Neuronal stem cell (in vitro differentiated cells): ENCODE data around the gene PIGX.
A peak's percentile ranks its signal among the peaks of the same experiment; 100 is the strongest.

Experiments
- DNase-seq: peaks from one replicate; pipeline ENCODE4 v3.0.0-alpha.2; 2013; ENCODE audit warnings: low spot score
- H2AFZ ChIP-seq: one replicate; pipeline ENCODE4 v1.6.1; 2013; ENCODE audit warnings: mild to moderate bottlenecking, low read length, inconsistent platforms
- H2AK5ac ChIP-seq: 2 replicates; pipeline ENCODE4 v1.6.1; 2013; ENCODE audit warnings: low read depth, mild to moderate bottlenecking, inconsistent platforms, low read length, moderate library complexity, mixed read lengths
- H2BK120ac ChIP-seq: 2 replicates; pipeline ENCODE4 v1.6.1; 2013; ENCODE audit warnings: low read depth, mild to moderate bottlenecking, inconsistent platforms, low read length, moderate library complexity, mixed read lengths
- H2BK12ac ChIP-seq: one replicate; pipeline ENCODE4 v1.6.1; 2013; ENCODE audit warnings: low read length, inconsistent platforms
- H2BK15ac ChIP-seq: 2 replicates; pipeline ENCODE4 v1.6.1; 2013; ENCODE audit warnings: mild to moderate bottlenecking, low read length, inconsistent platforms, mixed read lengths
- H2BK5ac ChIP-seq: one replicate; pipeline ENCODE4 v1.6.1; 2013; ENCODE audit warnings: inconsistent platforms, mild to moderate bottlenecking, low read length, moderate library complexity
- H3K14ac ChIP-seq: one replicate; pipeline ENCODE4 v1.6.1; 2013; ENCODE audit warnings: low read length, inconsistent platforms
- H3K18ac ChIP-seq: 2 replicates; pipeline ENCODE4 v1.6.1; 2013; ENCODE audit warnings: low read length, inconsistent platforms
- H3K23ac ChIP-seq: 2 replicates; pipeline ENCODE4 v1.6.1; 2013; ENCODE audit warnings: low read depth, mild to moderate bottlenecking, mixed read lengths, low read length, inconsistent platforms; ENCODE audit not compliant: poor library complexity
- H3K27ac ChIP-seq: replicated peaks from 3 replicates; pipeline ENCODE4 v1.5.1; 2013; ENCODE audit warnings: low read length, inconsistent platforms
- H3K27me3 ChIP-seq, 3 experiments: 2 replicates each; pipeline ENCODE4 v1.6.1; 2013; ENCODE audit warnings: low read length in 3 of 3, mild to moderate bottlenecking in 2 of 3, inconsistent platforms in 1 of 3, low read depth in 1 of 3, mixed read lengths in 1 of 3, moderate library complexity in 1 of 3; ENCODE audit not compliant: control insufficient read depth in 3 of 3, insufficient read depth in 3 of 3
- H3K36me3 ChIP-seq, 2 donors: replicated peaks in 1 of 2; 2 replicates each; pipeline ENCODE4 v1.6.1; 2013; ENCODE audit warnings: low read length in 2 of 2; ENCODE audit not compliant: control insufficient read depth in 2 of 2, insufficient read depth in 2 of 2
- H3K4ac ChIP-seq: 2 replicates; pipeline ENCODE4 v1.6.1; 2013; ENCODE audit warnings: inconsistent platforms, mild to moderate bottlenecking, low read length, moderate library complexity
- H3K4me1 ChIP-seq, 2 donors: 1 replicate in 1 of 2; 2 replicates in 1 of 2; pipeline ENCODE4 v1.6.1; 2013; ENCODE audit warnings: low read length in 2 of 2, low read depth in 1 of 2; ENCODE audit not compliant: control insufficient read depth in 2 of 2, insufficient read depth in 1 of 2
- H3K4me2 ChIP-seq: one replicate; pipeline ENCODE4 v1.6.1; 2013; ENCODE audit warnings: mild to moderate bottlenecking, low read length, inconsistent platforms; ENCODE audit not compliant: insufficient read depth, poor library complexity, severe bottlenecking
- H3K4me3 ChIP-seq, 2 donors: 2 replicates each; pipeline ENCODE4 v1.5.1; 2013; ENCODE audit warnings: low read length in 2 of 2, mild to moderate bottlenecking in 2 of 2, inconsistent platforms in 1 of 2, moderate library complexity in 1 of 2
- H3K79me1 ChIP-seq: one replicate; pipeline ENCODE4 v1.6.1; 2013; ENCODE audit warnings: low read depth, mild to moderate bottlenecking, inconsistent platforms, low read length, moderate library complexity
- H3K9ac ChIP-seq: one replicate; pipeline ENCODE4 v1.6.1; 2013; ENCODE audit warnings: mild to moderate bottlenecking, low read depth, low read length, inconsistent platforms; ENCODE audit not compliant: poor library complexity
- H3K9me3 ChIP-seq, 2 donors: replicated peaks in 1 of 2; 2 replicates each; pipeline versions ENCODE3 to v1.6.1; 2013; ENCODE audit warnings: low read length in 2 of 2, mild to moderate bottlenecking in 2 of 2, inconsistent platforms in 1 of 2, low read depth in 1 of 2, mixed read lengths in 1 of 2, moderate library complexity in 1 of 2; ENCODE audit not compliant: control insufficient read depth in 2 of 2, insufficient read depth in 1 of 2
- H4K8ac ChIP-seq: one replicate; pipeline ENCODE4 v1.6.1; 2013; ENCODE audit warnings: low read depth, mild to moderate bottlenecking, inconsistent platforms, low read length, moderate library complexity
- H4K91ac ChIP-seq: one replicate; pipeline ENCODE4 v1.6.1; 2013; ENCODE audit warnings: low read length, low read depth, mild to moderate bottlenecking, inconsistent platforms; ENCODE audit not compliant: poor library complexity
- WGBS, 2 donors: extraction: QIAGEN DNeasy Blood & Tissue Kit; methylation state at CpG; one replicate each; pipeline ENCODE4 v1.1.7; 2013; ENCODE audit warnings: missing lambda C conversion rate in 2 of 2, mixed read lengths in 1 of 2; ENCODE audit not compliant: insufficient read length in 2 of 2, insufficient replicate concordance in 1 of 2; ENCODE audit errors: extremely low coverage in 2 of 2; 5-methylcytosine and 5-hydroxymethylcytosine counted together

The PIGX gene

DNA sequence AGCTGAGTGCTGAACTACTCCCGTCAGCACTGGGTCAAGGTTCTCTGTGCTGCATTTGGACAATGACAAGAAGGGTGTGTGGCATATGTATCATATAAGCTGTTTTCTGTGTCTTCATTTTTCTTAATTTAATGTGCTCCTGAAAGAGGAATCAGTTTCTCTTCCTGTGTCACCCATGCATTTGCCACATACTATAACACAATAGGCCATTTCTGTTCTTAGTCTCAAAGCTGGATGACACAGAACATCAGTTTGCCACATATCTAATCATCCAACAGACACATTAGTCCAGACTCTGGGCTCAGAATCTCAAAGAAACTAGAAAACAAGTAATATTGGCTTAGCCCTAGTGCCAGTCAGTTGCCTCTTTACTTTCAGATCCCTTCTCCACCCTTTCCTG is 34.2 kb upstream of the PIGX start:
- Histone ChIP-seq H3K4ac (no peak overlapping the region), H2BK12ac (no peak overlapping the region), H3K14ac (no peak overlapping the region), H4K8ac (no peak overlapping the region), H3K79me1 (no peaks in the 10 kb centered on the region), H3K4me1 (no peaks in the 10 kb centered on the region), H3K27me3 (peaks cover 0 to 24% (median 0%) of the 10 kb centered on the region in 3 experiments), H2BK5ac (no peak overlapping the region), H3K27ac (no peak overlapping the region), H2BK15ac (no peak overlapping the region), H3K4me2 (no peak overlapping the region), H4K91ac (no peak overlapping the region), H3K4me3 (no peak overlapping the region), H3K23ac (no peak overlapping the region), H2AK5ac (no peak overlapping the region), H2BK120ac (no peak overlapping the region), H3K9me3 (no peaks in the 10 kb centered on the region), H3K36me3 (no peaks in the 10 kb centered on the region), H3K18ac (no peak overlapping the region), H2AFZ (no peak overlapping the region), H3K9ac (no peak overlapping the region)
- no peak for DNase-seq
- no CpG with 5 or more reads among the region's 1 CpG for WGBS, 2 donors

- Histone ChIP-seq H3K27me3 (peaks cover 0 to 23% (median 0%) of the 10 kb centered on the region in 3 experiments), H2BK12ac (no peak overlapping the region), H3K23ac (no peak overlapping the region), H3K27ac (no peak overlapping the region), H3K9me3 (no peaks in the 10 kb centered on the region), H2AK5ac (no peak overlapping the region), H3K18ac (peak overlapping the region; percentile 85), H3K9ac (no peak overlapping the region), H3K4me1 (peaks cover 0 to 1% of the 10 kb centered on the region in 2 donors), H2BK5ac (no peak overlapping the region), H3K4me2 (no peak overlapping the region), H2BK120ac (no peak overlapping the region), H3K79me1 (no peaks in the 10 kb centered on the region), H4K91ac (no peak overlapping the region), H3K14ac (no peak overlapping the region), H3K36me3 (no peaks in the 10 kb centered on the region), H3K4me3 (no peak overlapping the region), H3K4ac (no peak overlapping the region), H4K8ac (peak overlapping the region; percentile 68), H2BK15ac (no peak overlapping the region), H2AFZ (peak overlapping the region; percentile 38)
- peak; percentile 56 for DNase-seq
- WGBS, 2 donors: no CpG with 5 or more reads among the region's 24 CpGs
Measured at GRCh38 chr3:196684548-196685407, 27.4 kb upstream of the PIGX start.

GRCh38 chr3:196686436-196686835 is 25.7 kb upstream of the PIGX start:
- WGBS, 2 donors: no CpG with 5 or more reads among the region's 2 CpGs
- H2BK12ac ChIP-seq: no peak overlapping the region
- H2AK5ac ChIP-seq: no peak overlapping the region
- H3K4me3 ChIP-seq: no peak overlapping the region
- H3K9ac ChIP-seq: no peak overlapping the region
- peaks cover 0 to 1% of the 10 kb centered on the region in 2 donors for H3K4me1 ChIP-seq
- H3K27ac ChIP-seq: no peak overlapping the region
- no peak overlapping the region for H3K4me2 ChIP-seq
- H4K91ac ChIP-seq: no peak overlapping the region
- no peak overlapping the region for H3K4ac ChIP-seq
- H2AFZ ChIP-seq: no peak overlapping the region
- H3K9me3 ChIP-seq: no peaks in the 10 kb centered on the region
- no peak overlapping the region for H2BK5ac ChIP-seq
- H3K36me3 ChIP-seq: no peaks in the 10 kb centered on the region
- H2BK120ac ChIP-seq: no peak overlapping the region
- H3K18ac ChIP-seq: no peak overlapping the region
- H3K79me1 ChIP-seq: no peaks in the 10 kb centered on the region
- H2BK15ac ChIP-seq: no peak overlapping the region
- no peak for DNase-seq
- no peak overlapping the region for H4K8ac ChIP-seq
- H3K23ac ChIP-seq: no peak overlapping the region
- peaks cover 0 to 23% (median 0%) of the 10 kb centered on the region in 3 experiments for H3K27me3 ChIP-seq
- no peak overlapping the region for H3K14ac ChIP-seq

DNA sequence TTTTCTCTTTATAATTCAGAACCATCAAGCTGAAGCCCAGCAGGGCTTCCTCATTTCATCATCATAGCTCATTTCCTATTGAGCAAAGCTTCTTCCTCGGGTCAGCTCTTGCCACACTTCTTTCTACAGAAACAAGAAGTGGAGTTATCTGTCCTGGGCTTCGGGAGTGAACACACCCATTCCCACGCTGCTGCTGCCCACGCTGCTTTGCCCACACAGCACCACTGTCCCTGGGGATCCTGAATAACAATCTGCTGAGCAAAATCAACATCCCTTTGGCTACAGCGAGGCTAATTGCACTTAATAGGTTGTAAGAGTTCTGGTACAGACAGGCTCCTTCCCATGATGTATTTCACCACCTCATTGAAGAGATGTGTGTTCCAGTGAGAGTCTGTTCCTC is 23.8 kb upstream of the PIGX start:
- no peak overlapping the region for H3K23ac ChIP-seq
- H2BK5ac ChIP-seq: no peak overlapping the region
- WGBS, 2 donors: no CpG with 5 or more reads among the region's 5 CpGs
- H3K9me3 ChIP-seq: no peaks in the 10 kb centered on the region
- H3K4me3 ChIP-seq: no peak overlapping the region
- no peaks in the 10 kb centered on the region for H3K79me1 ChIP-seq
- peaks cover 0 to 23% (median 0%) of the 10 kb centered on the region in 3 experiments for H3K27me3 ChIP-seq
- H2BK12ac ChIP-seq: no peak overlapping the region
- no peak overlapping the region for H2BK15ac ChIP-seq
- H2BK120ac ChIP-seq: no peak overlapping the region
- no peak overlapping the region for H2AK5ac ChIP-seq
- H3K9ac ChIP-seq: no peak overlapping the region
- no peak overlapping the region for H4K91ac ChIP-seq
- no peak overlapping the region for H4K8ac ChIP-seq
- DNase-seq: no peak
- no peak overlapping the region for H3K27ac ChIP-seq
- H3K14ac ChIP-seq: no peak overlapping the region
- no peaks in the 10 kb centered on the region for H3K36me3 ChIP-seq
- no peak overlapping the region for H3K4me2 ChIP-seq
- H3K18ac ChIP-seq: no peak overlapping the region
- H3K4me1 ChIP-seq: peaks cover 0 to 1% of the 10 kb centered on the region in 2 donors
- H3K4ac ChIP-seq: no peak overlapping the region
- H2AFZ ChIP-seq: peak overlapping the region; percentile 73
